NT2/D1 (cell line): ENCODE measurements around the gene PGS1.

Experiments used
- DNase-seq: peaks from one replicate; pipeline ENCODE4 v3.0.0-alpha.2; 2011; ENCODE audit warnings: low read depth, low spot score
- H3K27me3 ChIP-seq: 2 replicates; pipeline ENCODE4 v1.6.0; 2011; ENCODE audit warnings: mild to moderate bottlenecking; ENCODE audit not compliant: insufficient read length, insufficient read depth
- H3K36me3 ChIP-seq: 2 replicates; pipeline ENCODE4 v1.6.1; 2011; ENCODE audit warnings: mild to moderate bottlenecking, low read length, mixed read lengths; ENCODE audit not compliant: insufficient read depth, insufficient read length
- H3K4me1 ChIP-seq: 2 replicates; pipeline ENCODE4 v1.5.1; 2011; ENCODE audit not compliant: insufficient read depth, insufficient read length
- H3K4me3 ChIP-seq: 2 replicates; pipeline ENCODE4 v1.5.1; 2011; ENCODE audit warnings: low read depth; ENCODE audit not compliant: insufficient read length
- H3K9ac ChIP-seq: 2 replicates; pipeline ENCODE4 v1.6.0; 2011; ENCODE audit warnings: low read depth; ENCODE audit not compliant: insufficient read length
- H3K9me3 ChIP-seq: 2 replicates; pipeline ENCODE4 v1.5.1; 2011; ENCODE audit warnings: mild to moderate bottlenecking, low read length; ENCODE audit not compliant: insufficient read depth
- SUZ12 ChIP-seq: IDR thresholded peaks from 2 replicates; pipeline ENCODE4 v1.6.1; 2011; ENCODE audit not compliant: insufficient read length, insufficient read depth; ENCODE audit errors: extremely low read depth
- YY1 ChIP-seq: IDR thresholded peaks from 2 replicates; pipeline ENCODE4 v1.6.1; 2011; ENCODE audit not compliant: insufficient read length, insufficient read depth
- ZNF274 ChIP-seq: IDR thresholded peaks from 2 replicates; pipeline ENCODE4 v1.6.1; 2011; ENCODE audit warnings: mild to moderate bottlenecking, low read depth, low read length

Gene PGS1

DNA sequence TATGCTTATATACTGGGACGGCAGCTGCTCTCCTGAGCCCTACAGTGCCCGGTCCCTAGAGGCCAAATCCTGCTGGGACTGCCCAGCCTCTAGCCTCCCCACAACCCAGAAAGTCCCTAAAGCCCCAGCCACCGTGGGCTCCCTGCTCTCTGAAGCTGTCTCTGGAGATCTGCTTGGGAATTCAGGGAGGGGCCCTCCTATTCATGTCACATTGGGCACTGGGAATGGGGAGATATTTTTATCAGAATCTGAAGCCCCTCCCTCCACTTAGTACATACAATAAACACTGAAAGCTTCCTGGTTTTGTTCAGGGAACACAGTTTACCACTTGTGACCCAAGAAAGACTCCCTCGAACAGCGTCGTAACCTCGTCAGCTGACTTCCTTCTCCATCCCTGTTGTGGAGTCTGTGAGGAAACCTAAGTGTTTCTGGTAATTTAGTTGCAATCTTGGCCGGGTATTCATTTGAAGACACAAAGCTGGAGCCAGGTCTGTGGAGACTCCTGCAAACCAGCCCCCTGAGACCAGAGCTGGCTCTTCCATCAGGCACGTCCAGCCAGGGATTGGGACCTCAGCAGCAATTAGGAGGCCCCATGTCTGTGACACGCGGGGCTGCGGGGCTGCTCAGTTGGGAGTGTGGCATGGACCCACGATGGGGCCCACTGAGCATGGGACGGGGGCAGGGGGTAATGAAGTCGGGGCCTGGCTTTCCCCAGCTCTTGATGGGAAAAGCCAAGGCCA lies 38.5 kb downstream of the PGS1 start:
- TF ChIP-seq SUZ12: no peak
- TF ChIP-seq ZNF274: no peak
- no peak for TF ChIP-seq YY1
- no peak for DNase-seq
- Histone ChIP-seq H3K27me3 (no peaks in the 10 kb centered on the region), H3K4me3 (no peak overlapping the region), H3K9me3 (no peaks in the 10 kb centered on the region), H3K4me1 (peaks cover 12% of the 10 kb centered on the region), H3K36me3 (peaks cover 93% of the 10 kb centered on the region), H3K9ac (no peak overlapping the region)

- Histone ChIP-seq H3K4me3 (no peak overlapping the region), H3K4me1 (peaks cover 12% of the 10 kb centered on the region), H3K9ac (no peak overlapping the region), H3K27me3 (no peaks in the 10 kb centered on the region), H3K36me3 (peaks cover 93% of the 10 kb centered on the region), H3K9me3 (no peaks in the 10 kb centered on the region)
- DNase-seq: no peak
- TF ChIP-seq YY1 (no peak), ZNF274 (no peak), SUZ12 (no peak)
Measured at GRCh38 chr17:78417531-78417909, 39.1 kb downstream of the PGS1 start.

GRCh38 chr17:78418326-78419026 lies 40.0 kb downstream of the PGS1 start:
- peaks cover 93% of the 10 kb centered on the region for H3K36me3 ChIP-seq
- no peaks in the 10 kb centered on the region for H3K27me3 ChIP-seq
- H3K4me3 ChIP-seq: no peak overlapping the region
- DNase-seq: no peak
- no peak overlapping the region for H3K9ac ChIP-seq
- TF ChIP-seq YY1 (no peak), ZNF274 (no peak), SUZ12 (no peak)
- peaks cover 14% of the 10 kb centered on the region for H3K4me1 ChIP-seq
- H3K9me3 ChIP-seq: no peaks in the 10 kb centered on the region

DNA sequence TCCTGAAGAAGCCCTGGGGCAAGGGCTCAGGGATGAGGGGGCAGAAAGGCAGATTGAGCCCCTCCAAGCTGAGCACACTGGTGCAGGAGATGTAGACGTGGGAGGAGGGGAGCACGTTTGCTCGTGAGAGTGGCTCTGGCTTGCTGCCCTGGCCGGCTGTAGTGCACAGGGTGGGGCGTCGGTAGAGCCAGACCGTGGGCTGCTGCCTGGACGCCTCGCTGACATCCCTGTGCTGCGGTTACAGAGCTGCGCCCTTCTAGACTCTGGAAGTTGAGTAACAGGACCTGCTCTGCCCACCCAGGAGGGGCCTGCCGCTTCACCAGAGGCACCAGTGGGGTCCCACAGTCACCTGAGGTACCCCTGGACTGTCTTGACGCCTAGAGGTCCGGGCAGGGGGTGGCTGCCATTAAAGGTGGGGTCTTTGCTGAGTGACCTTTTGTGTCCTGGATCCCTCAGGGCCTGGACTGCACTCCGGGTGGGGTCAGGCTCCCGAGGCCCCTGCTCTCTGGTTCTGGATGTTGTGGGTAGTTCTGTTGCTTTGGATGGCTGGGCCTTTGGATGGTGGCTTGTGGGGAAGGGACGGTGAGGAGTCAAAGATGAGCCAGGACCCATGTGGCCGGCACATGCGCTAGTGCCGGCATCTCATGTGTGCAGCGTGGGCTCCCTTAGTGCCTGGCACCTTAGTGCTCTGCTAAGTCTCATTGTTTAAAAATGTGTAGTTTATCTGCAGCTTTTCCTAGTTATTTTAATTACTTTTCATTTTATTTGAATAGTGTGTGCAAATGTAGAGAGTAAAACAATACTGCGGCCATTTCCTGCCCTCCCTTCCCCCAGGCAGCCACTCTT lies 41.7 kb downstream of the PGS1 start:
- DNase-seq: no peak
- Histone ChIP-seq H3K27me3 (no peaks in the 10 kb centered on the region), H3K9me3 (no peaks in the 10 kb centered on the region), H3K4me1 (peaks cover 8% of the 10 kb centered on the region), H3K4me3 (no peak overlapping the region), H3K9ac (no peak overlapping the region), H3K36me3 (peaks cover 93% of the 10 kb centered on the region)
- TF ChIP-seq YY1 (no peak), ZNF274 (no peak)

DNA sequence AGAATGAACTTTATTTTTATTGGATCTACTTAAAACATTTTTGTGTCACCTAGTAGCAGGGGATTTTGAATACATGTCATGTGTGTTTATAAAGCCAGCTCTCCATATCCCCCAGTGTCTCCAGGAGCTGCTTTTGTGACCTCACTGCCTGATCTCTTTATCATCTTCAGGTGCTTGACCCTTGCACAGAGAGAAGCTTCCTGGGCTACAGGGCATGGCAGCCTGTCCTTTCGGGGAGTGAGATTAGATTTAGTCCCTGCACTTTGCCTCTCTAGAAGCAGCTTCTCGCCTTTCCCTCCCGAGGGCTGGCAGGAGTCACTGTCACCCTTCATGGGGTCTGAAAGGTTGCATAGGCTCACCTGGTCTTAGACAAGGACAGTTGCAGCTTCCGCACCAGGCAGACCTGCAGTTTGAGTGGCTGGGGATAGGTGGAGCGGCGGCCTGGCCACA lies 42.7 kb downstream of the PGS1 start:
- no peak overlapping the region for H3K4me3 ChIP-seq
- H3K36me3 ChIP-seq: peaks cover 92% of the 10 kb centered on the region
- H3K9me3 ChIP-seq: no peaks in the 10 kb centered on the region
- no peak for DNase-seq
- H3K4me1 ChIP-seq: peaks cover 8% of the 10 kb centered on the region
- no peak for TF ChIP-seq SUZ12
- no peak overlapping the region for H3K9ac ChIP-seq
- H3K27me3 ChIP-seq: no peaks in the 10 kb centered on the region

GRCh38 chr17:78421534-78422266 lies 43.3 kb downstream of the PGS1 start:
- Histone ChIP-seq H3K9me3 (no peaks in the 10 kb centered on the region), H3K27me3 (no peaks in the 10 kb centered on the region), H3K36me3 (peaks cover 92% of the 10 kb centered on the region), H3K4me3 (no peak overlapping the region), H3K9ac (no peak overlapping the region), H3K4me1 (peaks cover 8% of the 10 kb centered on the region)
- TF ChIP-seq SUZ12: no peak
- no peak for TF ChIP-seq YY1
- no peak for TF ChIP-seq ZNF274
- peak; percentile 56 for DNase-seq

- peaks cover 93% of the 10 kb centered on the region for H3K36me3 ChIP-seq
- no peak overlapping the region for H3K9ac ChIP-seq
- H3K4me1 ChIP-seq: peaks cover 8% of the 10 kb centered on the region
- no peaks in the 10 kb centered on the region for H3K27me3 ChIP-seq
- H3K4me3 ChIP-seq: no peak overlapping the region
- H3K9me3 ChIP-seq: no peaks in the 10 kb centered on the region
- TF ChIP-seq SUZ12 (no peak), YY1 (no peak), ZNF274 (no peak)
- no peak for DNase-seq
Measured at GRCh38 chr17:78422267-78422605, 43.8 kb downstream of the PGS1 start.
